K562 (cell line): ENCODE measurements around the gene CBX2. TPM values are rescaled to one million over a fixed set of nuclear protein-coding genes. Genes with fewer than 3 reads are reported as not detected.

Experiments
- ATAC-seq: fragments of 200-7000 bp; cut with Tn5 transposase; 3 replicates; pipeline ENCODE4 v1.9.1; 2020; ENCODE audit warnings: moderate library complexity
- BruUV-seq: library from RNA; stranded (reverse); fragments of 400-500 nt; replicated peaks from 2 replicates; lab custom pipeline; 2021; lab: Mats Ljungman, UMichigan
- CTCF ChIA-PET: fragments of 300-600 bp; formaldehyde crosslinking; extraction: SDS; loops from one replicate; lab custom pipeline; 2021; ENCODE audit warnings: low intra/inter-chr PET ratio; lab: Yijun Ruan, JAX
- POLR2A ChIA-PET: fragments of 300-600, 350-650 bp; sonication (Branson Sonifier 250); formaldehyde crosslinking; extraction: SDS; loops from one replicate; lab custom pipeline; 2021; ENCODE audit warnings: antibody characterized with exemption, inconsistent platforms; lab: Yijun Ruan, JAX
- DNase-seq, 4 experiments: peaks; one replicate each; pipeline versions ENCODE4 v3.0.0 to v3.0.0-alpha.2; 2011 to 2018; ENCODE audit warnings: low spot score in 3 of 4, mixed read lengths in 3 of 4; ENCODE audit errors: extremely low read depth in 1 of 4
- FAIRE-seq: peaks from 2 replicates; lab custom pipeline; 2011; peaks lifted over from hg19 to GRCh38; lab: Jason Lieb, UNC
- H2AFZ ChIP-seq: 2 replicates; pipeline ENCODE4 v1.6.0; 2011; ENCODE audit warnings: low read depth, low read length, control low read depth, inconsistent platforms
- H3K27ac ChIP-seq: fragments of 200-600 bp; 3 replicates; pipeline ENCODE4 v1.8.0; 2011; ENCODE audit warnings: low read depth, mild to moderate bottlenecking, control low read depth, inconsistent platforms, low read length, moderate library complexity, mixed read lengths; ENCODE audit errors: extremely low read depth
- H3K27me3 ChIP-seq, 2 experiments: fragments of 300-600 bp in 1 of 2; 2 replicates in 1 of 2; 3 replicates in 1 of 2; pipeline versions ENCODE4 v1.6.0 to v1.8.0; 2011; ENCODE audit warnings: inconsistent platforms in 2 of 2, low read length in 2 of 2, mild to moderate bottlenecking in 1 of 2, mixed read lengths in 1 of 2, moderate library complexity in 1 of 2; ENCODE audit not compliant: control insufficient read depth in 2 of 2, insufficient read depth in 2 of 2
- H3K36me3 ChIP-seq: fragments of 300-600 bp; 3 replicates; pipeline ENCODE4 v1.8.0; 2011; ENCODE audit warnings: mild to moderate bottlenecking, low read length, inconsistent platforms; ENCODE audit not compliant: control insufficient read depth, insufficient read depth
- H3K4me1 ChIP-seq, 2 experiments: fragments of 200-600 bp in 1 of 2; replicated peaks in 1 of 2; 2 replicates in 1 of 2; 3 replicates in 1 of 2; pipeline versions ENCODE4 v1.5.1 to v1.8.0; 2011; ENCODE audit warnings: inconsistent platforms in 2 of 2, low read length in 2 of 2, mild to moderate bottlenecking in 1 of 2, mixed read lengths in 1 of 2, moderate library complexity in 1 of 2; ENCODE audit not compliant: control insufficient read depth in 2 of 2, insufficient read depth in 2 of 2
- H3K4me2 ChIP-seq: 2 replicates; pipeline ENCODE4 v1.6.1; 2011; ENCODE audit warnings: low read length, control low read depth, inconsistent platforms, mixed read lengths; ENCODE audit not compliant: insufficient read depth
- H3K4me3 ChIP-seq: fragments of 200-600 bp; sonication (generic), shearing (Covaris generic); 2 replicates; pipeline ENCODE4 v1.5.1; 2016; ENCODE audit warnings: control low read depth, inconsistent platforms
- H3K79me2 ChIP-seq: fragments of 200-600 bp; 3 replicates; pipeline ENCODE4 v1.8.0; 2011; ENCODE audit warnings: low read length, inconsistent platforms; ENCODE audit not compliant: control insufficient read depth, insufficient read depth
- H3K9ac ChIP-seq, 2 experiments: 2 replicates each; pipeline versions ENCODE4 v1.6.0 to v1.6.1; 2011; ENCODE audit warnings: low read depth in 2 of 2, low read length in 2 of 2, control low read depth in 1 of 2, inconsistent platforms in 1 of 2, mild to moderate bottlenecking in 1 of 2, mixed read lengths in 1 of 2; ENCODE audit not compliant: insufficient read depth in 1 of 2
- H3K9me1 ChIP-seq: one replicate; pipeline ENCODE4 v1.6.0; 2011; ENCODE audit warnings: inconsistent platforms, mild to moderate bottlenecking, low read length, moderate library complexity; ENCODE audit not compliant: control insufficient read depth, insufficient read depth
- H3K9me3 ChIP-seq: replicated peaks from 2 replicates; pipeline ENCODE4 v1.5.1; 2011; ENCODE audit warnings: low read depth, low read length, inconsistent platforms; ENCODE audit not compliant: control insufficient read depth, insufficient read depth
- H4K20me1 ChIP-seq: replicated peaks from 2 replicates; pipeline ENCODE4 v1.6.1; 2011; ENCODE audit warnings: low read length, inconsistent platforms, mixed read lengths; ENCODE audit not compliant: control insufficient read depth, insufficient read depth
- DIDO1 ChIP-seq: fragments of 450-650 bp; IDR thresholded peaks from 2 replicates; pipeline ENCODE4 v1.6.1; 2016; ENCODE audit warnings: low read depth, missing biosample characterization, missing genetic modification characterization
- FIP1L1 ChIP-seq: fragments of 200-400 bp; formaldehyde crosslinking; IDR thresholded peaks from 2 replicates; pipeline ENCODE4 v1.6.1; 2018; ENCODE audit warnings: mild to moderate bottlenecking, low read depth, low read length; ENCODE audit not compliant: poor library complexity, severe bottlenecking
- HNRNPL ChIP-seq: fragments of 200-400 bp; formaldehyde crosslinking; IDR thresholded peaks from 2 replicates; pipeline ENCODE4 v1.6.1; 2017; ENCODE audit warnings: low read depth, mild to moderate bottlenecking, low read length
- NONO ChIP-seq, 2 experiments: fragments of 200-400 bp in 1 of 2; fragments of 450-650 bp in 1 of 2; formaldehyde crosslinking in 1 of 2; IDR thresholded peaks; 2 replicates each; pipeline ENCODE4 v1.6.1; 2017; ENCODE audit warnings: low read depth in 2 of 2, mild to moderate bottlenecking in 2 of 2, moderate library complexity in 2 of 2, low read length in 1 of 2
- POLR2G ChIP-seq: fragments of 200-400 bp; formaldehyde crosslinking; IDR thresholded peaks from 2 replicates; pipeline ENCODE4 v1.6.1; 2017; ENCODE audit warnings: low read depth, mild to moderate bottlenecking, antibody characterized with exemption, low read length, moderate library complexity
- ZBTB33 ChIP-seq: sonication (generic); formaldehyde crosslinking; IDR thresholded peaks from 2 replicates; pipeline ENCODE4 v1.8.1; 2023; ENCODE audit warnings: mild to moderate bottlenecking, missing genetic modification reagents
- ZBTB9 ChIP-seq: fragments of 450-650 bp; formaldehyde crosslinking; IDR thresholded peaks from 2 replicates; pipeline ENCODE4 v1.4.0; 2020; ENCODE audit warnings: mild to moderate bottlenecking, moderate library complexity
- WGBS: fragments of 100-300 bp; shearing (Covaris generic); methylation state at CpG from one replicate; pipeline ENCODE4 v1.1.6; 2016; ENCODE audit warnings: low coverage, mixed read lengths; ENCODE audit not compliant: insufficient coverage; ENCODE audit errors: missing lambda C conversion rate; 5-methylcytosine and 5-hydroxymethylcytosine counted together
- in situ Hi-C: fragments of 300-500 bp; cut with MboI; formaldehyde crosslinking; loops from 4 replicates; pipeline ENCODE4 v1.15.0; 2018; ENCODE audit warnings: inconsistent platforms, mixed read lengths
- intact Hi-C: fragments of 100-400 bp; cut with micrococcal nuclease; formaldehyde crosslinking; loops from 2 replicates; pipeline ENCODE4 v1.14.2; 2022
- polyA plus RNA-seq, 8 experiments: library from polyadenylated mRNA; depleted of rRNA in 4 of 8; stranded (reverse) in 5 of 8; unstranded in 3 of 8; fragments of >200 nt; fragmentation: Nextera tagmentation in 2 of 8; fragmentation: Illumina TruSeq in 1 of 8; extraction: Ambion mirVana in 2 of 8; extraction: Trizol in 1 of 8; gene quantifications; 2 replicates each; pipeline versions ENCODE4 v1.2.1 to v1.2.3, GENCODE V29; 2011 to 2014; ENCODE audit warnings: inconsistent platforms in 1 of 8, missing spikeins in 1 of 8
- total RNA-seq, 7 experiments: library from RNA; depleted of rRNA in 6 of 7; stranded (reverse); fragments of >200 nt in 6 of 7; fragmentation: Illumina TruSeq in 2 of 7; extraction: Trizol in 2 of 7; gene quantifications; 2 replicates each; pipeline versions ENCODE4 v1.2.1 to v1.2.3, GENCODE V29; 2011 to 2021; ENCODE audit warnings: low replicate concordance in 1 of 7

The CBX2 gene
- total and polyA plus RNA-seq, 9 of the 15 experiments (the other 6 are each of a cell fraction or from before 2014, with no cell fraction given), result 0.66 to 26.9 (median 13.9) TPM

- no peak overlapping the region for H3K27ac ChIP-seq
- WGBS, result 96% methylated on average over 62 of the region's 76 CpGs
- DNase-seq (no peak), FAIRE-seq (no peak), ATAC-seq (no peak)
- TF ChIP-seq ZBTB9 (CRISPR knock-in tag) (no peak), HNRNPL (0 out of 2 replicates have a peak, but pooled peaks have one; percentile 22), POLR2G (0 out of 2 replicates have a peak, but pooled peaks have one; percentile 18), FIP1L1 (peak; percentile 25), NONO (IDR thresholded peaks at IDR 0.05; ENCODE audit: low read depth in 2 of 2, low read length in 1 of 2) (peak in 1 of 2 experiments; percentile 47; a peak in 1 of 4 replicates), ZBTB33 (peak; percentile 14; the same call in 1 of the 2 replicates), DIDO1 (tag) (no peak)
- H3K4me3 ChIP-seq, result no peak overlapping the region
- H3K9me3 ChIP-seq, result peaks cover 3% of the 10 kb centered on the region
- intact Hi-C loops (loop anchor here (10.0 kb wide), 1 partner anchor 171 kb away; no protein-coding TSS in a partner anchor), in situ Hi-C loops (loop anchor here (5.0 kb wide), 1 partner anchor 33 kb away; the partner anchor contains the start of gene CBX4)
- H3K9me1 ChIP-seq, result no peaks in the 10 kb centered on the region
- no peaks in the 10 kb centered on the region for H4K20me1 ChIP-seq
- H2AFZ ChIP-seq, result no peak overlapping the region
- peak overlapping the region in 1 of 2 experiments; percentile 92; a peak in 2 of 4 replicates for H3K9ac ChIP-seq
- ChIA-PET POLR2A (interaction anchor here (1.9 to 2.5 kb wide), 2 partner anchors 32 to 35 kb away, joined by 7 to 10 read pairs; partner anchors contain the start of gene CBX4), CTCF (no interaction called here)
- peaks cover 41 to 67% of the 10 kb centered on the region in 2 experiments for H3K4me1 ChIP-seq
- no peak overlapping the region for H3K4me2 ChIP-seq
- BruUV-seq, result no TSS peak
- H3K79me2 ChIP-seq, result no peaks in the 10 kb centered on the region
- no peaks in the 10 kb centered on the region for H3K27me3 ChIP-seq
- H3K36me3 ChIP-seq, result no peaks in the 10 kb centered on the region; the same call in 2 of the 3 replicates
Measured at GRCh38 chr17:79803997-79804855, 26.3 kb downstream of the CBX2 start.
